ENCODE data around the gene CLGN. TPM values are rescaled to one million over a fixed set of nuclear protein-coding genes. Genes with fewer than 3 reads are reported as not detected.

The CLGN gene
- total and polyA plus RNA-seq, 2 of the 13 experiments (the other 11 are each of a cell fraction or from before 2014, with no cell fraction given) = 7.2 to 17.0 TPM

GRCh38 chr4:140427106-140427918 is at the start of gene CLGN (continued):
- no peak for TF ChIP-seq ZNF180 (CRISPR knock-in tag; IDR thresholded peaks at IDR 0.05; ENCODE audit: borderline replicate concordance, low read depth)
- TF ChIP-seq PHF20 (CRISPR knock-in tag; IDR thresholded peaks at IDR 0.05) = peak; percentile 29; the same call in 1 of the 2 replicates
- no peak for TF ChIP-seq ZSCAN22 (CRISPR knock-in tag; IDR thresholded peaks at IDR 0.05)
- no peak for TF ChIP-seq ZNF740 (CRISPR knock-in tag; IDR thresholded peaks at IDR 0.05)
- TF ChIP-seq RFXANK (CRISPR knock-in tag; IDR thresholded peaks at IDR 0.05) = no peak
- TF ChIP-seq ZNF543 (CRISPR knock-in tag; IDR thresholded peaks at IDR 0.05) = no peak; the same call in 1 of the 2 replicates
- TF ChIP-seq ELK4 (CRISPR knock-in tag; IDR thresholded peaks at IDR 0.05; ENCODE audit: borderline replicate concordance) = no peak
- peak; percentile 91; the same call in 1 of the 2 replicates for TF ChIP-seq CHCHD3 (CRISPR knock-in tag; IDR thresholded peaks at IDR 0.05)
- no peak for TF ChIP-seq JDP2 (CRISPR knock-in tag; IDR thresholded peaks at IDR 0.05; ENCODE audit: borderline replicate concordance)
- no peak for TF ChIP-seq ZBTB40 (IDR thresholded peaks at IDR 0.05)
- TF ChIP-seq ZBTB40 (CRISPR knock-in tag; IDR thresholded peaks at IDR 0.05) = peak; percentile 72
- no peak for TF ChIP-seq GPBP1L1 (CRISPR knock-in tag; IDR thresholded peaks at IDR 0.05)
- no peak for TF ChIP-seq FOXK1 (CRISPR knock-in tag; IDR thresholded peaks at IDR 0.05; ENCODE audit: borderline replicate concordance, low read depth)
- peak; percentile 86 for TF ChIP-seq CTCF (CRISPR knock-in tag; IDR thresholded peaks at IDR 0.05)
- no peak for TF ChIP-seq ZNF296 (CRISPR knock-in tag; conservative IDR thresholded peaks at IDR 0.05)
